HUES48 (cell line): ENCODE measurements around the gene PDE6H.

Source experiments
- H3K27ac ChIP-seq: one replicate; pipeline ENCODE4 v1.7.0; 2013; ENCODE audit warnings: low read depth, low read length, inconsistent platforms
- H3K27me3 ChIP-seq: 2 replicates; pipeline ENCODE4 v1.6.1; 2013; ENCODE audit warnings: mild to moderate bottlenecking, low read length; ENCODE audit not compliant: control insufficient read depth, insufficient read depth
- H3K36me3 ChIP-seq: 2 replicates; pipeline ENCODE4 v1.6.1; 2013; ENCODE audit warnings: low read length; ENCODE audit not compliant: control insufficient read depth, insufficient read depth
- H3K4me1 ChIP-seq: 2 replicates; pipeline ENCODE4 v1.6.1; 2013; ENCODE audit warnings: mild to moderate bottlenecking, low read length; ENCODE audit not compliant: control insufficient read depth, insufficient read depth
- H3K4me3 ChIP-seq: 2 replicates; pipeline ENCODE4 v1.5.1; 2013; ENCODE audit warnings: mild to moderate bottlenecking, low read depth, low read length
- H3K9ac ChIP-seq: 2 replicates; pipeline ENCODE4 v1.6.1; 2013; ENCODE audit warnings: mild to moderate bottlenecking, low read depth, low read length, moderate library complexity
- H3K9me3 ChIP-seq: 2 replicates; pipeline ENCODE4 v1.6.1; 2013; ENCODE audit warnings: low read length; ENCODE audit not compliant: control insufficient read depth, insufficient read depth

The PDE6H gene

GRCh38 chr12:14975457-14975856 lies 2.6 kb downstream of the PDE6H start:
- Histone ChIP-seq H3K27me3 (no peaks in the 10 kb centered on the region), H3K36me3 (no peaks in the 10 kb centered on the region), H3K4me3 (no peak overlapping the region), H3K27ac (no peak overlapping the region), H3K9me3 (no peaks in the 10 kb centered on the region), H3K4me1 (no peaks in the 10 kb centered on the region), H3K9ac (no peak overlapping the region)

- Histone ChIP-seq H3K27me3 (no peaks in the 10 kb centered on the region), H3K27ac (no peak overlapping the region), H3K9ac (no peak overlapping the region), H3K9me3 (no peaks in the 10 kb centered on the region), H3K4me1 (no peaks in the 10 kb centered on the region), H3K4me3 (no peak overlapping the region), H3K36me3 (no peaks in the 10 kb centered on the region)
These were observed 3.8 kb downstream of the PDE6H start for GRCh38 chr12:14976658-14977057.

- Histone ChIP-seq H3K36me3 (no peaks in the 10 kb centered on the region), H3K27me3 (no peaks in the 10 kb centered on the region), H3K4me1 (no peaks in the 10 kb centered on the region), H3K9ac (no peak overlapping the region), H3K4me3 (no peak overlapping the region), H3K9me3 (no peaks in the 10 kb centered on the region), H3K27ac (no peak overlapping the region)
These were observed 6.6 kb downstream of the PDE6H start for GRCh38 chr12:14979468-14979867.

- Histone ChIP-seq H3K9ac (no peak overlapping the region), H3K27ac (no peak overlapping the region), H3K9me3 (no peaks in the 10 kb centered on the region), H3K36me3 (no peaks in the 10 kb centered on the region), H3K4me3 (no peak overlapping the region), H3K27me3 (no peaks in the 10 kb centered on the region), H3K4me1 (no peaks in the 10 kb centered on the region)
These were observed 8.2 kb downstream of the PDE6H start for GRCh38 chr12:14981049-14981448.

- no peak overlapping the region for H3K9ac ChIP-seq
- H3K9me3 ChIP-seq = no peaks in the 10 kb centered on the region
- no peaks in the 10 kb centered on the region for H3K27me3 ChIP-seq
- no peaks in the 10 kb centered on the region for H3K4me1 ChIP-seq
- no peaks in the 10 kb centered on the region for H3K36me3 ChIP-seq
- no peak overlapping the region for H3K4me3 ChIP-seq
- H3K27ac ChIP-seq = no peak overlapping the region
These were observed 9.7 kb downstream of the PDE6H start for GRCh38 chr12:14982562-14982961.

GRCh38 chr12:14982991-14983390 lies 10.1 kb downstream of the PDE6H start:
- Histone ChIP-seq H3K9me3 (no peaks in the 10 kb centered on the region), H3K27me3 (no peaks in the 10 kb centered on the region), H3K27ac (no peak overlapping the region), H3K36me3 (no peaks in the 10 kb centered on the region), H3K4me3 (no peak overlapping the region), H3K9ac (no peak overlapping the region), H3K4me1 (no peaks in the 10 kb centered on the region)

GRCh38 chr12:14984036-14984435 lies 11.2 kb downstream of the PDE6H start:
- Histone ChIP-seq H3K27ac (no peak overlapping the region), H3K9ac (no peak overlapping the region), H3K4me3 (no peak overlapping the region), H3K36me3 (no peaks in the 10 kb centered on the region), H3K9me3 (no peaks in the 10 kb centered on the region), H3K27me3 (no peaks in the 10 kb centered on the region), H3K4me1 (no peaks in the 10 kb centered on the region)

- Histone ChIP-seq H3K27me3 (no peaks in the 10 kb centered on the region), H3K36me3 (no peaks in the 10 kb centered on the region), H3K4me3 (no peak overlapping the region), H3K9ac (no peak overlapping the region), H3K27ac (no peak overlapping the region), H3K9me3 (no peaks in the 10 kb centered on the region), H3K4me1 (no peaks in the 10 kb centered on the region)
These were observed 12.0 kb downstream of the PDE6H start for GRCh38 chr12:14984766-14985285.

- Histone ChIP-seq H3K9me3 (no peaks in the 10 kb centered on the region), H3K27ac (no peak overlapping the region), H3K9ac (no peak overlapping the region), H3K27me3 (no peaks in the 10 kb centered on the region), H3K4me1 (no peaks in the 10 kb centered on the region), H3K36me3 (no peaks in the 10 kb centered on the region), H3K4me3 (no peak overlapping the region)
These were observed 13.6 kb downstream of the PDE6H start for GRCh38 chr12:14986449-14986848.

GRCh38 chr12:14988035-14988434 lies 15.2 kb downstream of the PDE6H start:
- Histone ChIP-seq H3K27ac (no peak overlapping the region), H3K4me1 (no peaks in the 10 kb centered on the region), H3K9me3 (no peaks in the 10 kb centered on the region), H3K4me3 (no peak overlapping the region), H3K9ac (no peak overlapping the region), H3K36me3 (no peaks in the 10 kb centered on the region), H3K27me3 (no peaks in the 10 kb centered on the region)

- no peaks in the 10 kb centered on the region for H3K36me3 ChIP-seq
- H3K9ac ChIP-seq = no peak overlapping the region
- no peaks in the 10 kb centered on the region for H3K27me3 ChIP-seq
- no peaks in the 10 kb centered on the region for H3K9me3 ChIP-seq
- H3K4me3 ChIP-seq = no peak overlapping the region
- no peaks in the 10 kb centered on the region for H3K4me1 ChIP-seq
- H3K27ac ChIP-seq = no peak overlapping the region
These were observed 16.9 kb downstream of the PDE6H start for GRCh38 chr12:14989790-14990189.

- Histone ChIP-seq H3K4me3 (no peak overlapping the region), H3K4me1 (no peaks in the 10 kb centered on the region), H3K36me3 (no peaks in the 10 kb centered on the region), H3K9me3 (no peaks in the 10 kb centered on the region), H3K27ac (no peak overlapping the region), H3K27me3 (no peaks in the 10 kb centered on the region), H3K9ac (no peak overlapping the region)
These were observed 18.2 kb downstream of the PDE6H start for GRCh38 chr12:14991069-14991468.
